ENCODE data around the gene HOXD9. TPM values are rescaled to one million over a fixed set of nuclear protein-coding genes. Genes with fewer than 3 reads are reported as not detected.
A peak's percentile ranks its signal among the peaks of the same experiment; 100 is the strongest.

Gene HOXD9
- total and polyA plus RNA-seq, 2 of the 8 experiments (the other 6 are each of a cell fraction or from before 2014, with no cell fraction given) = not detected

DNA sequence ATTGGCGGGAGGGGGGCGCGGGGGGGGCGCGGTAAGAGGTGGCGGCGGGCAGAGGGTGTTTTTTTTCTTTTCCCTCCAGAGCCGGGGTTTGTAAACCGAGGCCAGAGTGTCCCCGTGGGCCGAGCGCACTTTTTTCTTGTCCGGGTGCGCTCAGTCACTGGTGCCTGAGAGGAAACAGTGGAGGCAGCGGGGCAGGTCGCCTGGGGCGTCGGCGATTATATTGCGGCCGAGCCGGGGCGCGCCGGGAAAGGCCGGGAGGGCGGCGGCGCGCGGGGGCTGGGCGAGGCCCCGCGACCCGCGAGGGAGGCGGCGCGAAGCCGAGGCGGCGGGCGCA is 7.3 kb downstream of the HOXD9 start:
- ChIA-PET POLR2A (ENCODE audit: partially characterized antibody) (interaction anchor here (1.2 kb wide), 1 partner anchor 26 kb away, joined by 3 read pairs; no protein-coding TSS in a partner anchor), CTCF (ENCODE audit: partially characterized antibody) (interaction anchor here (0.6 to 6.2 kb wide), 11 partner anchors 9 to 1019 kb away, joined by 3 to 72 read pairs (median 4); no protein-coding TSS in a partner anchor)
- H3K56ac ChIP-seq (replicated peaks; ENCODE audit: insufficient read length, low read depth, low read length) = no peak overlapping the region
- no peak overlapping the region for H3K23ac ChIP-seq (ENCODE audit: insufficient read length)
- TF ChIP-seq BRCA1 (IDR thresholded peaks at IDR 0.05; ENCODE audit: low read depth, low read length) (no peak), TEAD4 (IDR thresholded peaks at IDR 0.05; ENCODE audit: low read depth, low read length) (no peak), JUN (IDR thresholded peaks at IDR 0.05; ENCODE audit: low read depth, low read length) (no peak), GTF2F1 (IDR thresholded peaks at IDR 0.05; ENCODE audit: borderline replicate concordance, low read depth, low read length) (no peak), SP2 (IDR thresholded peaks at IDR 0.05; ENCODE audit: low read length) (no peak), SRF (IDR thresholded peaks at IDR 0.05; ENCODE audit: low read depth, low read length) (no peak), EP300 (IDR thresholded peaks at IDR 0.05; ENCODE audit: borderline replicate concordance in 1 of 2, low read depth in 2 of 2, low read length in 2 of 2) (no peak), HDAC6 (IDR thresholded peaks at IDR 0.05; ENCODE audit: low read depth, low read length) (no peak), YY1 (IDR thresholded peaks at IDR 0.05; ENCODE audit: low read depth, low read length) (no peak)
- H3K27me3 ChIP-seq (replicated peaks in 1 of 4; ENCODE audit: control insufficient read depth in 3 of 4, extremely low read depth in 1 of 4, insufficient read depth in 3 of 4, low read length in 3 of 4) = peaks cover 94 to 100% (median 98%) of the 10 kb centered on the region in 4 experiments
- H3K4me3 ChIP-seq (ENCODE audit: extremely low read depth in 1 of 4, insufficient read depth in 2 of 4, low read depth in 3 of 4, low read length in 4 of 4) = peak overlapping the region in 2 of 4 experiments; percentile 11 to 24; a peak in 2 of 8 replicates
- H2BK15ac ChIP-seq (ENCODE audit: low read length) = no peak overlapping the region
- WGBS, 2 experiments (ENCODE audit: extremely low coverage in 1 of 2, insufficient coverage in 1 of 2, insufficient read length in 1 of 2, insufficient replicate concordance in 2 of 2, low coverage in 1 of 2, low lambda C conversion rate in 2 of 2, missing lambda C conversion rate in 1 of 2) = 0% methylated on average over 7 of the region's 43 CpGs; no CpG with 5 or more reads in 1 of the 2 experiments
- no peak overlapping the region for H4K91ac ChIP-seq (replicated peaks; ENCODE audit: insufficient read length, low read length)
- peak in 1 of 2 experiments; percentile 57 for DNase-seq (ENCODE audit: low read depth in 1 of 2, low spot score in 2 of 2)
- H3K4ac ChIP-seq (replicated peaks; ENCODE audit: insufficient read length, low read depth, low read length) = no peak overlapping the region
- peaks cover 18 to 28% of the 10 kb centered on the region in 2 experiments for H4K20me1 ChIP-seq (replicated peaks in 1 of 2; ENCODE audit: control insufficient read depth in 1 of 2, insufficient read depth in 2 of 2, low read length in 2 of 2)
- FAIRE-seq = no peak
- H3K9me3 ChIP-seq (ENCODE audit: insufficient read depth in 2 of 2, low read depth in 1 of 2, low read length in 1 of 2) = no peaks in the 10 kb centered on the region
- H2BK12ac ChIP-seq (ENCODE audit: low read depth, low read length) = no peak overlapping the region
- H4K5ac ChIP-seq (ENCODE audit: insufficient read length, low read depth, low read length) = no peak overlapping the region
- H3K79me1 ChIP-seq (ENCODE audit: low read depth, low read length) = no peaks in the 10 kb centered on the region
- peak overlapping the region; percentile 57 to 70; a peak in 3 of 4 replicates for H3K4me2 ChIP-seq (ENCODE audit: insufficient read depth in 1 of 2, low read depth in 2 of 2, low read length in 2 of 2)
- H3K79me2 ChIP-seq (ENCODE audit: control insufficient read depth in 1 of 2, insufficient read depth in 2 of 2, low read length in 2 of 2) = no peaks in the 10 kb centered on the region
- H4K8ac ChIP-seq (ENCODE audit: extremely low read depth, insufficient read depth, low read length) = no peak overlapping the region
- no peak overlapping the region for H2BK120ac ChIP-seq (replicated peaks; ENCODE audit: low read depth, low read length)
- no peak overlapping the region for H2AFZ ChIP-seq (ENCODE audit: low read length)
- no peak overlapping the region for H3K9ac ChIP-seq (replicated peaks in 1 of 4; ENCODE audit: extremely low read depth in 1 of 4, low read depth in 3 of 4, low read length in 3 of 4)
- no peaks in the 10 kb centered on the region; the same call in 1 of the 2 replicates for H3K23me2 ChIP-seq (ENCODE audit: low read depth, low read length)
- H2AK5ac ChIP-seq (ENCODE audit: low read depth, low read length) = no peak overlapping the region
- peaks cover 0 to 17% (median 0%) of the 10 kb centered on the region in 4 experiments; a peak in 1 of 8 replicates for H3K36me3 ChIP-seq (ENCODE audit: control insufficient read depth in 2 of 4, insufficient read depth in 4 of 4, low read length in 3 of 4)
- H3K4me1 ChIP-seq (replicated peaks in 1 of 4; ENCODE audit: control insufficient read depth in 3 of 4, insufficient read depth in 4 of 4, low read length in 3 of 4) = peaks cover 0 to 11% (median 5%) of the 10 kb centered on the region in 4 experiments; a peak in 6 of 7 replicates
- no peak overlapping the region for H2BK20ac ChIP-seq (ENCODE audit: low read length)
- no peak overlapping the region for H3K18ac ChIP-seq (ENCODE audit: extremely low read depth, low read length)
- H3K14ac ChIP-seq (ENCODE audit: insufficient read length) = no peak overlapping the region
- H3K27ac ChIP-seq (ENCODE audit: low read depth, low read length) = no peak overlapping the region
- H2BK5ac ChIP-seq (ENCODE audit: low read depth, low read length) = no peak overlapping the region
